HEK293 (cell line): Measurements from ENCODE around the gene MOB1A.

Experiments used
- YY1 ChIP-seq: fragments of 450-650 bp; formaldehyde crosslinking; IDR thresholded peaks from 2 replicates; pipeline ENCODE4 v1.5.1; 2018; ENCODE audit warnings: missing biosample characterization, missing genetic modification characterization
- ZNF335 ChIP-seq: fragments of 450-650 bp; formaldehyde crosslinking; conservative IDR thresholded peaks from 2 replicates; pipeline ENCODE4 v1.5.1; 2016; ENCODE audit warnings: missing biosample characterization, missing genetic modification characterization
- ZNF664 ChIP-seq: fragments of 450-650 bp; formaldehyde crosslinking; IDR thresholded peaks from 2 replicates; pipeline ENCODE4 v1.5.1; 2016; ENCODE audit warnings: missing biosample characterization, missing genetic modification characterization
- ZNF776 ChIP-seq: fragments of 450-650 bp; formaldehyde crosslinking; IDR thresholded peaks from 2 replicates; pipeline ENCODE4 v1.5.0; 2017; ENCODE audit warnings: missing biosample characterization, missing genetic modification characterization, borderline replicate concordance

- TF ChIP-seq YY1 (tag by site-specific recombination) (no peak), ZNF335 (tag by site-specific recombination) (no peak), ZNF776 (tag by site-specific recombination) (no peak), ZNF664 (no peak)
These were observed 29.5 kb downstream of the MOB1A start for GRCh38 chr2:74149247-74149525.
